ENCODE data around the gene GRPEL2. TPM values are rescaled to one million over a fixed set of nuclear protein-coding genes. Genes with fewer than 3 reads are reported as not detected.
A peak's percentile ranks its signal among the peaks of the same experiment; 100 is the strongest.
"Not testable (repeated sequence)": the region's sequence is repeated elsewhere in the genome, so short reads cannot be mapped to it uniquely, and the experiment has no call there.

The GRPEL2 gene
- total and polyA plus RNA-seq, 10 donors, result 4.6 to 17.7 (median 9.0) TPM

DNA sequence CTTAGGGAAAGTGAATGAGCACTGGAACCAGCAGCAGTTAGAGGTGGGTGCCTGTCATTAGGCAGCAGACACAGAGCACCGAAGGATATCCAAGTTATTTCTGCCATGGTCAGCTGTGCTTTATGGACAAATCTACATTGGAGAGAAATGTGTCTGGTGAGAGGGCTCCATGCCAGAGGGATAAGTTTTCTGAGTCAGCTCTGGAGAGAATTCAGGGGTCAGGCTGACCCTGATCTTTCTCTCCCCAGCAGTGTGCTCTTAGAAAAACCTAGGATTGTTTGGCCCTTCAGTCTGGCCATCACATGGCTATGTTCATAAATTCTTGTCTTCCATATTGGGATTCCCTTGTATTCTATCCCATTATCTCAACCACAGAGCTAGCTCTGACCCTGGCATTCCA, 42.7 kb downstream of the GRPEL2 start:
- Histone ChIP-seq H3K4me3 (no peak overlapping the region), H3K9me3 (no peaks in the 10 kb centered on the region), H3K4me1 (peaks cover 0 to 26% (median 2%) of the 10 kb centered on the region in 6 donors), H3K27ac (peak overlapping the region in 7 of 8 donors; percentile 47 to 69 (median 58)), H3K36me3 (no peaks in the 10 kb centered on the region), H3K27me3 (replicated peaks in 1 of 7) (no peaks in the 10 kb centered on the region)
- DNase-seq, result no peak
- WGBS, 5 donors, result 40 to 94% (median 82%) methylated on average over 1 of the region's 1 CpG
- TF ChIP-seq, protein P1, sequence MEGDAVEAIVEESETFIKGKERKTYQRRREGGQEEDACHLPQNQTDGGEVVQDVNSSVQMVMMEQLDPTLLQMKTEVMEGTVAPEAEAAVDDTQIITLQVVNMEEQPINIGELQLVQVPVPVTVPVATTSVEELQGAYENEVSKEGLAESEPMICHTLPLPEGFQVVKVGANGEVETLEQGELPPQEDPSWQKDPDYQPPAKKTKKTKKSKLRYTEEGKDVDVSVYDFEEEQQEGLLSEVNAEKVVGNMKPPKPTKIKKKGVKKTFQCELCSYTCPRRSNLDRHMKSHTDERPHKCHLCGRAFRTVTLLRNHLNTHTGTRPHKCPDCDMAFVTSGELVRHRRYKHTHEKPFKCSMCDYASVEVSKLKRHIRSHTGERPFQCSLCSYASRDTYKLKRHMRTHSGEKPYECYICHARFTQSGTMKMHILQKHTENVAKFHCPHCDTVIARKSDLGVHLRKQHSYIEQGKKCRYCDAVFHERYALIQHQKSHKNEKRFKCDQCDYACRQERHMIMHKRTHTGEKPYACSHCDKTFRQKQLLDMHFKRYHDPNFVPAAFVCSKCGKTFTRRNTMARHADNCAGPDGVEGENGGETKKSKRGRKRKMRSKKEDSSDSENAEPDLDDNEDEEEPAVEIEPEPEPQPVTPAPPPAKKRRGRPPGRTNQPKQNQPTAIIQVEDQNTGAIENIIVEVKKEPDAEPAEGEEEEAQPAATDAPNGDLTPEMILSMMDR (IDR thresholded peaks at IDR 0.05 in 8 of 11, conservative IDR thresholded peaks at IDR 0.05 in 3 of 11), result no peak
- TF ChIP-seq POLR2A (IDR thresholded peaks at IDR 0.05) (no peak), POLR2AphosphoS5 (IDR thresholded peaks at IDR 0.05) (no peak)
- intact Hi-C loops (cut with DNase I; ENCODE audit: low total_unique reads), result no loop called here

DNA sequence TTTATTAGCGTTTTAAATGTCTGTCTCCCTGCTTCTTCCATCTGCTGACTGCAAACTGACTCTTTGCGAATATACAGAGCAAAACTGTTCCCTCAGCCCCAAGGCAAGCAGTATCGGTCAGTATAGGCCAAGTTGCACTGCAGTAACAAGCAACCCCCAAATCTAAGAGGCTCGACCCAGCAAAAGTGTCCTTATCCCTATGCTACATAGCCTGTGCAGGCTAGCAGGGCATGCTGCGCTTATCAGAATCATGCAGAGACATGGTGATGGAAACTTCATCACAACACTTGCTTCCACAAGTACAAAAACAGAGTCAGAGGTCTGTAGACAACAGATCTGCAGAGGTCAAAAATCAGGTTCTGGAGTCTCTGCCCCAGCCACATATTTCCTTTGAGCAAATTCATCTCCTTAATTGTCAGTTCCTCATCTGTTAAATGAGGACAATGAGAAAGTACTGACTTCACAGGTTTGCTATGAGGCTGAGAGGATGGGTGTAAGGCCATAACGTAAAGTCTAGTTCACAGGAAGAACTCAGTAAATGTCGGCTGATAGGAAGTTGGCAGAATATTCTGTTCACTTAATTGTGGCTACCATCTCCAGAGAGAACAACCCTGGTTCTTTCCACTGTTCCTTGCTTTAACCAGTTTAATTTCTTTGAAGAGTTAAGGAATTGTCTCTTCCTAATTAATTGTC, 43.3 kb downstream of the GRPEL2 start:
- Histone ChIP-seq H3K36me3 (no peaks in the 10 kb centered on the region), H3K27ac (peak overlapping the region in 6 of 8 donors; percentile 33 to 69 (median 59)), H3K4me3 (no peak overlapping the region), H3K27me3 (replicated peaks in 1 of 7) (no peaks in the 10 kb centered on the region), H3K4me1 (peaks cover 0 to 20% (median 0%) of the 10 kb centered on the region in 6 donors), H3K9me3 (no peaks in the 10 kb centered on the region)
- no peak for TF ChIP-seq POLR2A (IDR thresholded peaks at IDR 0.05)
- no peak for TF ChIP-seq POLR2AphosphoS5 (IDR thresholded peaks at IDR 0.05)
- TF ChIP-seq, protein P1 (IDR thresholded peaks at IDR 0.05 in 8 of 11, conservative IDR thresholded peaks at IDR 0.05 in 3 of 11), result no peak
- DNase-seq, result no peak
- 66 to 78% (median 67%) methylated on average over 7 of the region's 7 CpGs for WGBS, 5 donors
- intact Hi-C loops (cut with DNase I; ENCODE audit: low total_unique reads), result no loop called here

DNA sequence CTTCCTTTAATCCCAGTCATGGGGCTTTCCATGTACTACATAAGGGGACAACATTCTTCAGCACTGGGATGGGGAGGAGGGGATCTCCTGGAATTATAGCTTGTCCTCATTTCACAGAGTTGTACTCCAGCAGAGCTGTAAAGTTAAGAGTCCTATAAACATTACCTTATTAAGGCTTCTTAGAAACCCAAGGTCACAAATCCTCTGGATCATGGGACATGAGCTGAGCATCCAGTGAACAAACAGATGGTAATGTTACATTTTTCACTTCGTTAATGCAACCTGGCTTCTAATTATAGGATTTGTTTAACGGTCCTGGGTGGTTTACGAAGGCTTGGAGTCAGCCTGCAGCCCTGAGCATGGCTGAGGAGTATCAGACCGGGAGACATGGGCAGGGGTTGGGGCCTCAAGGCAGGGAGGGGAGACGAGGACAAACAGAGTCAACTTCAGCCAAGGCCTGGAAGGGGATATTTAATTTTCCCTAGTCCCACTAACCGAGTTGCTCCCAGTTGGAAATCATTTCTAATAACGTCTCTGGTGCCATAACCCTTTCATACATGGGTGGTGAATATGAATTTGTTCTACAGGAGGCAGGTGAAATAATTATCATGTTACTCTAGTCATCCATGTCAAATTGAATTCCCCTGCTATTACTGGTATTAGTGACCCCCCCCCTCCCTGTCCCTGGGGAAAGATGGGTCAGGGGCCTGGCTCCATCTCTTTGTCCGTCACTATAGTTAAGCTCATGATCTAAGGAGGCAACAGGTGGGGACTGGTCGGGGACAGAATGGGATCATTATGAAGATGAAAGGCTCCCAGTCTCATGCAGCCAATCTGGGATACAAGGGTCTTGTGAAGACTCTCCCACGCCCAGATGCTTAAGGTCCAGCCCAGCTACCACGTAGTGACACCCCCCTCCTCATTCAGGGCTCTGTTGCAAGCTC, 44.5 kb downstream of the GRPEL2 start:
- no peaks in the 10 kb centered on the region for H3K36me3 ChIP-seq
- no peak for DNase-seq
- H3K27ac ChIP-seq, result peak overlapping the region in 5 of 8 donors; percentile 16 to 61 (median 52)
- intact Hi-C loops (cut with DNase I; ENCODE audit: low total_unique reads), result no loop called here
- TF ChIP-seq, protein P1 (IDR thresholded peaks at IDR 0.05 in 8 of 11, conservative IDR thresholded peaks at IDR 0.05 in 3 of 11), result no peak
- TF ChIP-seq POLR2A (IDR thresholded peaks at IDR 0.05), result no peak
- no peaks in the 10 kb centered on the region for H3K9me3 ChIP-seq
- H3K27me3 ChIP-seq (replicated peaks in 1 of 7), result no peaks in the 10 kb centered on the region
- WGBS, 5 donors, result 72 to 89% (median 85%) methylated on average over 11 of the region's 11 CpGs
- peaks cover 0 to 16% (median 0%) of the 10 kb centered on the region in 6 donors for H3K4me1 ChIP-seq
- H3K4me3 ChIP-seq, result no peak overlapping the region

DNA sequence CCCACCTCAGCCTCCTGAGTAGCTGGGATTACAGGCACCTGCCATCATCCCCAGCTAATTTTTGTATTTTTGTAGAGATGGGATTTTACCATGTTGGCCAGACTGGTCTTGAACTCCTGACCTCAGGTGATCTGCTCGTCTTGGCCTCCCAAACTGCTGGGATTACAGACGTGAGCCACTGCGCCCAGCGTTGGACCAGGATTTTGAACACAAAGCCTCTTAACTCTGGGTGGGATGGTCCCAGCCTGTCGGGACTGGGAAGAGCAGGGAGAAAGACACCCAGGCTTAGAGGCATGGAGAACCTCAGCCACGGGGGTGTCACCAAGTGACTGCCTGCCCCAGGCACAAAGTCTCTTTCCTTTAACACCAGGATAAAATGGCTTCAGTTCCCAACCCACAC, 45.8 kb downstream of the GRPEL2 start:
- H3K4me1 ChIP-seq, result peaks cover 0 to 16% (median 0%) of the 10 kb centered on the region in 6 donors
- H3K9me3 ChIP-seq; H3K27ac ChIP-seq; H3K4me3 ChIP-seq; H3K27me3 ChIP-seq (replicated peaks in 1 of 7); DNase-seq; intact Hi-C loops (cut with DNase I; ENCODE audit: low total_unique reads); H3K36me3 ChIP-seq: not testable (repeated sequence)
- WGBS, 5 donors, result 81 to 93% (median 88%) methylated on average over 4 to 6 of the region's 6 CpGs

All from spleen (tissue), 11 donors.